ENCODE measurements around the gene TREML4.

TREML4 gene

GRCh38 chr6:41193171-41193734 is 34.9 kb upstream of the TREML4 start:
- peaks cover 2% of the 10 kb centered on the region for H3K27me3 ChIP-seq (ENCODE audit: control insufficient read depth, insufficient read depth, low read length)
- H3K9me3 ChIP-seq (ENCODE audit: control insufficient read depth, insufficient read depth, low read length) = peaks cover 6% of the 10 kb centered on the region
- H3K4me1 ChIP-seq (ENCODE audit: control insufficient read depth, insufficient read depth, low read length) = no peaks in the 10 kb centered on the region
- H3K4me3 ChIP-seq (ENCODE audit: low read depth, low read length) = no peak overlapping the region
- no peaks in the 10 kb centered on the region for H3K36me3 ChIP-seq (ENCODE audit: control insufficient read depth, insufficient read depth, low read length)
- no peak overlapping the region for H3K9ac ChIP-seq (ENCODE audit: low read depth, low read length)

GRCh38 chr6:41193884-41194283 is 34.3 kb upstream of the TREML4 start:
- H3K4me3 ChIP-seq (ENCODE audit: low read depth, low read length) = no peak overlapping the region
- H3K4me1 ChIP-seq (ENCODE audit: control insufficient read depth, insufficient read depth, low read length) = no peaks in the 10 kb centered on the region
- H3K9ac ChIP-seq (ENCODE audit: low read depth, low read length) = no peak overlapping the region
- H3K9me3 ChIP-seq (ENCODE audit: control insufficient read depth, insufficient read depth, low read length) = peaks cover 6% of the 10 kb centered on the region
- H3K36me3 ChIP-seq (ENCODE audit: control insufficient read depth, insufficient read depth, low read length) = no peaks in the 10 kb centered on the region
- peaks cover 2% of the 10 kb centered on the region for H3K27me3 ChIP-seq (ENCODE audit: control insufficient read depth, insufficient read depth, low read length)

GRCh38 chr6:41194386-41194785 is 33.8 kb upstream of the TREML4 start:
- Histone ChIP-seq H3K4me1 (ENCODE audit: control insufficient read depth, insufficient read depth, low read length) (no peaks in the 10 kb centered on the region), H3K9ac (ENCODE audit: low read depth, low read length) (no peak overlapping the region), H3K36me3 (ENCODE audit: control insufficient read depth, insufficient read depth, low read length) (no peaks in the 10 kb centered on the region), H3K4me3 (ENCODE audit: low read depth, low read length) (no peak overlapping the region), H3K9me3 (ENCODE audit: control insufficient read depth, insufficient read depth, low read length) (peaks cover 3% of the 10 kb centered on the region), H3K27me3 (ENCODE audit: control insufficient read depth, insufficient read depth, low read length) (peaks cover 2% of the 10 kb centered on the region)

- no peaks in the 10 kb centered on the region for H3K36me3 ChIP-seq (ENCODE audit: control insufficient read depth, insufficient read depth, low read length)
- H3K9me3 ChIP-seq (ENCODE audit: control insufficient read depth, insufficient read depth, low read length) = no peaks in the 10 kb centered on the region
- peaks cover 3% of the 10 kb centered on the region for H3K4me1 ChIP-seq (ENCODE audit: control insufficient read depth, insufficient read depth, low read length)
- peaks cover 2% of the 10 kb centered on the region for H3K27me3 ChIP-seq (ENCODE audit: control insufficient read depth, insufficient read depth, low read length)
- H3K4me3 ChIP-seq (ENCODE audit: low read depth, low read length) = no peak overlapping the region
- no peak overlapping the region for H3K9ac ChIP-seq (ENCODE audit: low read depth, low read length)
Observed at GRCh38 chr6:41197234-41197633, 30.9 kb upstream of the TREML4 start.

GRCh38 chr6:41199552-41200246 is 28.4 kb upstream of the TREML4 start:
- Histone ChIP-seq H3K9ac (ENCODE audit: low read depth, low read length) (no peak overlapping the region), H3K9me3 (ENCODE audit: control insufficient read depth, insufficient read depth, low read length) (no peaks in the 10 kb centered on the region), H3K4me1 (ENCODE audit: control insufficient read depth, insufficient read depth, low read length) (peaks cover 3% of the 10 kb centered on the region), H3K36me3 (ENCODE audit: control insufficient read depth, insufficient read depth, low read length) (no peaks in the 10 kb centered on the region), H3K4me3 (ENCODE audit: low read depth, low read length) (no peak overlapping the region), H3K27me3 (ENCODE audit: control insufficient read depth, insufficient read depth, low read length) (no peaks in the 10 kb centered on the region)

GRCh38 chr6:41200296-41200900 is 27.8 kb upstream of the TREML4 start:
- no peaks in the 10 kb centered on the region for H3K36me3 ChIP-seq (ENCODE audit: control insufficient read depth, insufficient read depth, low read length)
- H3K4me3 ChIP-seq (ENCODE audit: low read depth, low read length) = no peak overlapping the region
- H3K9ac ChIP-seq (ENCODE audit: low read depth, low read length) = no peak overlapping the region
- H3K9me3 ChIP-seq (ENCODE audit: control insufficient read depth, insufficient read depth, low read length) = no peaks in the 10 kb centered on the region
- H3K27me3 ChIP-seq (ENCODE audit: control insufficient read depth, insufficient read depth, low read length) = no peaks in the 10 kb centered on the region
- peaks cover 3% of the 10 kb centered on the region for H3K4me1 ChIP-seq (ENCODE audit: control insufficient read depth, insufficient read depth, low read length)

- no peaks in the 10 kb centered on the region for H3K36me3 ChIP-seq (ENCODE audit: control insufficient read depth, insufficient read depth, low read length)
- no peaks in the 10 kb centered on the region for H3K9me3 ChIP-seq (ENCODE audit: control insufficient read depth, insufficient read depth, low read length)
- no peak within 1 kb of the TSS for H3K9ac ChIP-seq (ENCODE audit: low read depth, low read length)
- no peak within 1 kb of the TSS for H3K4me3 ChIP-seq (ENCODE audit: low read depth, low read length)
- no peaks in the 10 kb centered on the region for H3K27me3 ChIP-seq (ENCODE audit: control insufficient read depth, insufficient read depth, low read length)
- peaks cover 3% of the 10 kb centered on the region for H3K4me1 ChIP-seq (ENCODE audit: control insufficient read depth, insufficient read depth, low read length)
Observed at GRCh38 chr6:41200901-41201763, 27.0 kb upstream of the TREML4 start, which contains the start of gene TREML2. TREML2 (minus strand) TSS chr6:41201149; CDS start chr6:41201008, 141 bp downstream.

GRCh38 chr6:41201764-41202173 is 26.4 kb upstream of the TREML4 start:
- H3K4me3 ChIP-seq (ENCODE audit: low read depth, low read length) = no peak overlapping the region
- no peaks in the 10 kb centered on the region for H3K27me3 ChIP-seq (ENCODE audit: control insufficient read depth, insufficient read depth, low read length)
- H3K9me3 ChIP-seq (ENCODE audit: control insufficient read depth, insufficient read depth, low read length) = no peaks in the 10 kb centered on the region
- H3K9ac ChIP-seq (ENCODE audit: low read depth, low read length) = no peak overlapping the region
- H3K36me3 ChIP-seq (ENCODE audit: control insufficient read depth, insufficient read depth, low read length) = no peaks in the 10 kb centered on the region
- peaks cover 3% of the 10 kb centered on the region for H3K4me1 ChIP-seq (ENCODE audit: control insufficient read depth, insufficient read depth, low read length)

GRCh38 chr6:41204156-41204555 is 24.0 kb upstream of the TREML4 start:
- Histone ChIP-seq H3K4me3 (ENCODE audit: low read depth, low read length) (no peak overlapping the region), H3K36me3 (ENCODE audit: control insufficient read depth, insufficient read depth, low read length) (no peaks in the 10 kb centered on the region), H3K27me3 (ENCODE audit: control insufficient read depth, insufficient read depth, low read length) (no peaks in the 10 kb centered on the region), H3K4me1 (ENCODE audit: control insufficient read depth, insufficient read depth, low read length) (peaks cover 3% of the 10 kb centered on the region), H3K9me3 (ENCODE audit: control insufficient read depth, insufficient read depth, low read length) (no peaks in the 10 kb centered on the region), H3K9ac (ENCODE audit: low read depth, low read length) (no peak overlapping the region)

- H3K36me3 ChIP-seq (ENCODE audit: control insufficient read depth, insufficient read depth, low read length) = no peaks in the 10 kb centered on the region
- no peaks in the 10 kb centered on the region for H3K27me3 ChIP-seq (ENCODE audit: control insufficient read depth, insufficient read depth, low read length)
- H3K4me1 ChIP-seq (ENCODE audit: control insufficient read depth, insufficient read depth, low read length) = no peaks in the 10 kb centered on the region
- H3K9ac ChIP-seq (ENCODE audit: low read depth, low read length) = no peak overlapping the region
- H3K9me3 ChIP-seq (ENCODE audit: control insufficient read depth, insufficient read depth, low read length) = no peaks in the 10 kb centered on the region
- H3K4me3 ChIP-seq (ENCODE audit: low read depth, low read length) = no peak overlapping the region
Observed at GRCh38 chr6:41208439-41209106, 19.6 kb upstream of the TREML4 start.
